GM18868 (cell line): ENCODE results near the gene ZNF197.
"Not testable (repeated sequence)": the region's sequence is repeated elsewhere in the genome, so short reads cannot be mapped to it uniquely, and the experiment has no call there.

Experiments
- ATAC-seq: cut with Tn5 transposase; IDR thresholded peaks from one replicate; pipeline ENCODE4 v1.9.1; 2021; ENCODE audit warnings: mild to moderate bottlenecking, moderate library complexity; ENCODE audit not compliant: unreplicated experiment

Gene ZNF197

DNA sequence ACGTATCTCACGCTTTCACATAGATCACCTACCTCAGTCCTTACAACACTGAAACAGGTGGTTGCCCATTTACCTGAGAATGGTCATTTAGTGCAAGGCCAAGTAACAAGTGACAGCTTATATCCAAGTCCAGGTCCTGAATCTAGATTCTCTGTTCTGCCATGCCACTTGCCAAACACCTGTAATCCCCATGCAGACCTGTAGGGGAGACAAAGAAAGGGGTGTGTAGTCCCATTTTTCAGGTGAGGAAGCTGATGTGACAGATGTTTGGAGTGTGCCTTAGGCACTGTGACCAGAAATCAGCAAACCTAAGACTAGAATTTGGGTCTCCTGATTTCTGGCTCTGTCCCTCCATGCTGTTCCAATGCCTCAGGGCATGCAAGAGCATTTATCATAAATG, 36.4 kb downstream of the ZNF197 start:
- no peak for ATAC-seq

DNA sequence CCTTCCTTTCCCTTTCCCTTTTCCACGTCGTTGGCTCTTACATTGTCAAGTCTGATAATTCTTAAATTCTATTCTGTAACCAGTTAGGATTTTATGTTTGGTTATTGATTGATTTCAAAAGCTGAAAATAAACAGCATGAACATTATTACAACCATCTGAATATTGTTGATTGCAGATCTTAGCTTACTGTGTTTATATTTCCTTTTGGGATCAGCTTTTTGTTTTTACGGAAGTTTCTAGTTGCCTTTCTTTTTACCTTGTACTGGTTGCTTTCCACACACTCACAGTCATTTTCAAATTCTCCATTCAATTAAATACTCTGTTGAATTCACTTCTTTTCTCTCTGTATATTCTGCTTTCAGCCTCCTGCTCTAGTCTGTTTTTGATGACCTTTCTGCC, 40.3 kb downstream of the ZNF197 start:
- ATAC-seq, result no peak

DNA sequence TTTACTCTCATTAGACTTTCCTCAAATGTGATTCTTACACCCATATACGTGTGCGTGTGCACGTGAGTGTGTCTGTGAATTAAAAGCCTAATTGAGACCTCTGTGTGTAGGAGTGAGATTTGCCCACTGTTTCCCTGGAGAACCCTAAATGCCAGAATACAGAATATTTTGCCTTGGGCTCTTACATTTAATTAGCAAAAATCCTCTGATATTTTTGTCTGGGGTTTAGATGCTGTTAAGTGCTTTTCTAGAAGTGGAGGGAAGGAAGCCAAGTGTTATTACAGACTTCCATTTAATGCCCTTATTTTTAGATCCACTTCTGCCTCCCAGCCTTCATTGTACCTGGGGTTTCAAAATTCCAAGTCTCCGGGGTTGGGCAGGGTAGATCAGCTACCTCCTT, 41.5 kb downstream of the ZNF197 start:
- no peak for ATAC-seq

DNA sequence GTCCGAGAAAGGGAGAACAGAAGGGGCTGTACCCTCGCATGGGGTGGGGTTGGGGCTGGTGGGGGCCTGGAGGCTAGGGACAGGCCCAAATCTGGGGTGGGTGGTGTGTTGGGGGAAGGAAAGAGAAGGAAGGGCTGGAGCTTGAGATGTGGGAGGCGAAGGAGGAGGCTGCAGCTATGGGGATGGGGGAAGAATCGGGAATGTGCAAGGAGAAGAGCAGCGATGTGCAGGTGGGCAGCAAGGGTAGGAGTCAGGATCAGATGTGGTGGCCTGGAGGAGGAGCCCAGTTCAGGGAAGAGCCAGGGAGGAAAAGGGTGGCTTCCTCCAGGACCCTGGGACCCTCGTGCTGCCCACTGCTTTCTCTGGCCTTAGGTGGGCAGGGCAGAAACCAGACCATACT, 44.9 kb downstream of the ZNF197 start:
- no peak for ATAC-seq

DNA sequence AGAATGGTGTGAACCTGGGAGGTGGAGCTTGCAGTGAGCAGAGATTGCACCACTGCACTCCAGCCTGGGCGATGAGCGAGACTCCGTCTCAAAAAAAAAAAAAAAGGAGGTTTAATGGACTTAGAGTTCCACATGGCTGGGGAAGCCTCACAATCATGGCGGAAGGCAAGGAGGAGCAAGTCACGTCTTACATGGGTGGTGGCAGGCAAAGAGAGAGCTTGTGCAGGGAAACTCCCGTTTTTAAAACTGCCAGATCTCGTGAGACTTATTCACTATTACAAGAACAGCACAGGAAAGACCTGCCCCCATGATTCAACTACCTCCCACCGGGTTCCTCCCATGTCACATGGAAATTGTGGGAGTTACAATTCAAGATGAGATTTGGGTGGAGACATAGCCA, 48.6 kb downstream of the ZNF197 start:
- ATAC-seq, result not testable (repeated sequence)

DNA sequence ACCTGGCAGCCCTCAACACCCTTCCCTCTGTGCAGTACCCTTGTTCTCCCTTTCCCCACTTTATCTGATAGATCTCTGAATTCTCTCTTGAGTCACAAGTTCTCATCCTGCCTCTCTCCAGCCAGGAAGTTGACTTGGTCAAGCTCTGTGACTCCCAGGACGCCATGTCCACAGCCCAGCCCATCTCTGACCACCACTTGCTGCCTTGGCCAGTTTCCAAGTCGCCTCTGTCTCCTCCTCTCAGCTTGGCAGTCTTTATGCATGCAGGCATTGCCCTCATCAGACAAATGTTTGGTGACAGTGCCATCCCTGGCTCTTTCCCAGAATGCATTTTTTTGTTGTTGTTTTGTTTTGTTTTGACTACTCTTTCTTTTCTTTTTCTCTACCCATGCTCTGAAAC, 49.4 kb downstream of the ZNF197 start:
- no peak for ATAC-seq

DNA sequence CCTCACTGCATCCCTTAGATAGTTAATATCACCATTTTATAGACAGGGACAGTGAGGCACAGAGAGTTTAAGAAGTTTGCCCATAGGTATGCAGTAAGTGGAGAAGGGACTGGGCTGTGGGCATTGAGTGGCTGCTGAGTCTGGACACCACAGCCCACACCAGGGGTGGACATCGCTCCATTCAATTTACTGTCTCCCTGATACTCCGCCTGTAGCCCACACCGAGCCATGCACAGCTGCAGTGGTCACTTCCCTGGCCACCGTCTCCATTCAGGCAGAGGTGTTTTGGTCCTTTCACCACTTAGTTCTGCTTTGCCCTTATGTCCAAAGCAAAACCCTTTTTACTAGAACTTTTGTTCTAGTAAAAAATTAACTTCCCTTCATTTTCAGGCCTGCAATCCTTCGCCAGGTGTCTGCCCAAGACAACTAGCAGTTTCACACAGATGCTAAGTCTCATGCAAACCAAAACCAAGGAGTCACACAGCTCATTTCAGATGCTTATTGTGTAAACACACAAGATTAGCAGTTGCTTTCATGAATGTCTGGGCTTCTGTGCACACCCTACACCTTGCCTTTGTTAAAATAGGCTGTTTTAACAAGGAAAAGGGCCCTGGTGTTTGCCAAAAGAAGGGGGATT, 53.8 kb downstream of the ZNF197 start:
- ATAC-seq, result no peak

DNA sequence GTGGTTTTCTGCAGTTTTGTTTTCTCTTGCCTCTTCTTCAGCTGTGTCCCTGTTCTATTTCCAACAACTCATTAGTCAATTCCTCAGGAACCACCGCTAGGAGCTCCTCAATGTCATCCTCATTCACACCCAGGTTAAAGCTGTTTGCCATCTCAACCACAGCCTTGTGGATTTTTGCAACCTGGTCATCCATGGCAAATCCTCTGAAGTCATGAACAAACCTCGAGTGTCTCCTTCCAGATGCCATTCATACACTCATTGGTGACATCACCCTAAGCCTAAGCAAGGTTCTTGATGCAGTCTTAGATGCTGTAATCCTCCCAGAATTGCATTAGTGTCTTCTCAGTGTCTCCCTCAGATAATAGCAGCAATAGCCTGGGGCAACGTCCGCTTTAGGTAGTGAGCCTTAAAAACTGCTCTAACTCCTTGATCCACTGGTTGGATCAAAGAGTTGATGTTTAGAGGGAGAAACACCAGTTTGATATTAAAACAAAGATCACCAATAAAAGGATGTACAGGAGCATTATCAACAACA, 56.2 kb downstream of the ZNF197 start:
- no peak for ATAC-seq

DNA sequence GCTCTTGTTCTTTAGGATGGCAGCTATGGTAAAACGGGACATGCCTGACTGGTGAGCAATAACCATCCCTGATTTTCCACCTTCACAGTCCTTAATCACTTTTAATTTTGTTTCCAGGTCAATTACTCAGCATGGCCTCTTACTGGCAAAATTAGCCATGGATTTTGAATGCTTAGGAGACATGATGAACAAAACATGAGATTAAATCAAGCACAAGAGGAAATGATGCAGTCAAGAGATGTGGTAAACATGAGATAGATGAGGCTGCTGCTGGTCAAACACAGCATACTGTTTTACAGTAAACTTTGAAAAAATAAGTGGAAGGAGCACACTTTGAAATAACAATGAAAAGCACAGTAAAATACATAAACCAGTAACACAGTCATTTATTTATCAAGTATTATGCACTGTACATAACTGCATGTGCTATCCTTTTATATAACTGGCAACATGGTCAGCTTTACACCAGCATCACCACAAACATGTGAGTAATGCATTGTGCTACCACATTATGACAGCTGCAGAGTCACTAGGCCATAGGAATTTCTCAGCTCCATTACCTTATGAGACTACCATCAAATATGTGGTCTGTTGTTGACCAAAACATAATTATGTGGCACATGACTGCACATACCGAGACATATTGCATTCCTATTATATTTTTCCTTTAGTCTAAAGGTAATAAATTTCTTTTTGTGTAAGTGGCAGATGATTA, 57.5 kb downstream of the ZNF197 start:
- no peak for ATAC-seq

DNA sequence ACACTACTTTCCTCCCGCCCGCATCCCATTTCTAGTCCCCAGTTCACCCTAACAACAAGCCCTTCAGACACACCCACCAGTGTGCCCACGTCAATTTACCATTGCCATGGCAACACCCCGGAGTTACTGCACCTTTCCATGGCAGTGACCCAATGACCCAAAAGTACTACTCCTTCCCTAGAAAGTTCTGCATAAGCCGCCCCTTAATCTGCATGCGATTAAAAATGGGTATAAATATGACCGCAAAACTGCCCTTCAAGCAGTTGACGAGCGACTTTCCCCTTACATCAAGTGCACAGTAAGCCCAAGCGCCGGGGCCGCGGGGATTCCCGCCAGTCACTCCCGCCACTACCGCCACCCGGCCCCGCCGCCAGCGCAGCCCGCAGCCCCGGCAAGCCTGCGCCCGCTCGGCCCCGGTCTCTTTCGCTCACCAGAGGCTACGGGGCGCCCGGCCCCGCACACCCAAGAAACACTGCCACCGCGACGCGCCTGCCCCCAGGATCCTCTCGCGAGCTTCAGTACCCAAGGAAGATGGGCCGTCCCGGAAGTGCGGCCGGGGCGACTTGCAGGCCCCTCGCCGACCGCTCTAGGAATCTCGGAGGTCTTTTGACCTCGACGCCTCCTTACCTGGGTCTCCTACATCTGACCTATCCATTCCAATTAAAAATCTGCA, 60.4 kb downstream of the ZNF197 start:
- ATAC-seq, result no peak

DNA sequence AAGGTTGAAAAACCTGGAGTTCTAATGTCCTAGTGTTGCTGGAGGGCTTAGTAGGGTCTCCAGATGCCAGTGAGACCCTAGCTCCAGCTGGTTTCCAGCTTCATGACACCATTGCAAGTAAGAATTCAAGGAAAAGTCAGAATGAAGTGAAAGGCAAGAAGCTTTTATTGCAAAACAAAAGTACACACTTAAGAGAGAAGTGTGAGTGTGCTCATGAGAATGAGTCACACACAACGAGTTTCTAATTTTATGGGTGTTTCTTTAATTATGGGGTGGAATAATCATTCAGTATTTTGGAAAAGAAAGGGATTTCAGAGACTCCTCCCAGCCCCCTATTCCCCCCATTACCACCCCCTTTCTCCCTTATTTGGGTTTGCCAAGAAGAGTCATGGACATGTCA, 63.1 kb downstream of the ZNF197 start:
- no peak for ATAC-seq
